ENCODE data around the gene CYFIP2.

DNA sequence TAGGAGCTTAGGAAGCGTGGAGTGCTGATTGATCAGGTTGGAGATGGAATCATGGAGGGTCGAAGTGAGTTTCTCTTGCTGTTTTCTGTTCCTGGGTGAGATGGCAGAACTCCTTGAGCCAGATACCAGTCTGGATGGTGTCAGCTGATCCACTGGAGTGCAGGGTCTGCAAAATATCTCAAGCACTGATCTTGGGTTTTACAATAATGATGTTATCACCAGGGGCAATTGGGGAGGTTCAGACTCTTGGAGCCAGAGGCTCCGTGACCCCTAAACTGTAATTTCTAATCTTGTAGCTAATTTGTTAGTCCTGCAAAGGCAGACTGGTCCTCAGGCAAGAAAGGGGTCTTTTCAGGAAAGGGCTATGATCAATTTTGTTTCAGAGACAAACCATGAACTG lies 114.1 kb downstream of the CYFIP2 start:
- TF ChIP-seq POLR2AphosphoS5 (IDR thresholded peaks at IDR 0.05; ENCODE audit: low read depth, low read length), result no peak
- no peak for TF ChIP-seq BRCA1 (IDR thresholded peaks at IDR 0.05; ENCODE audit: low read depth, low read length)
- TF ChIP-seq RBBP5 (IDR thresholded peaks at IDR 0.05; ENCODE audit: borderline replicate concordance, low read depth, low read length), result no peak
- TF ChIP-seq, protein P1, sequence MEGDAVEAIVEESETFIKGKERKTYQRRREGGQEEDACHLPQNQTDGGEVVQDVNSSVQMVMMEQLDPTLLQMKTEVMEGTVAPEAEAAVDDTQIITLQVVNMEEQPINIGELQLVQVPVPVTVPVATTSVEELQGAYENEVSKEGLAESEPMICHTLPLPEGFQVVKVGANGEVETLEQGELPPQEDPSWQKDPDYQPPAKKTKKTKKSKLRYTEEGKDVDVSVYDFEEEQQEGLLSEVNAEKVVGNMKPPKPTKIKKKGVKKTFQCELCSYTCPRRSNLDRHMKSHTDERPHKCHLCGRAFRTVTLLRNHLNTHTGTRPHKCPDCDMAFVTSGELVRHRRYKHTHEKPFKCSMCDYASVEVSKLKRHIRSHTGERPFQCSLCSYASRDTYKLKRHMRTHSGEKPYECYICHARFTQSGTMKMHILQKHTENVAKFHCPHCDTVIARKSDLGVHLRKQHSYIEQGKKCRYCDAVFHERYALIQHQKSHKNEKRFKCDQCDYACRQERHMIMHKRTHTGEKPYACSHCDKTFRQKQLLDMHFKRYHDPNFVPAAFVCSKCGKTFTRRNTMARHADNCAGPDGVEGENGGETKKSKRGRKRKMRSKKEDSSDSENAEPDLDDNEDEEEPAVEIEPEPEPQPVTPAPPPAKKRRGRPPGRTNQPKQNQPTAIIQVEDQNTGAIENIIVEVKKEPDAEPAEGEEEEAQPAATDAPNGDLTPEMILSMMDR (IDR thresholded peaks at IDR 0.05; ENCODE audit: control extremely low read depth in 1 of 3, insufficient read depth in 1 of 3, low read depth in 1 of 3, low read length in 3 of 3), result no peak
- no peak for TF ChIP-seq GABPA (IDR thresholded peaks at IDR 0.05; ENCODE audit: borderline replicate concordance, insufficient read depth, low read length)
- no peak for TF ChIP-seq CHD1 (IDR thresholded peaks at IDR 0.05; ENCODE audit: low read depth, low read length)
- TF ChIP-seq, protein P2, sequence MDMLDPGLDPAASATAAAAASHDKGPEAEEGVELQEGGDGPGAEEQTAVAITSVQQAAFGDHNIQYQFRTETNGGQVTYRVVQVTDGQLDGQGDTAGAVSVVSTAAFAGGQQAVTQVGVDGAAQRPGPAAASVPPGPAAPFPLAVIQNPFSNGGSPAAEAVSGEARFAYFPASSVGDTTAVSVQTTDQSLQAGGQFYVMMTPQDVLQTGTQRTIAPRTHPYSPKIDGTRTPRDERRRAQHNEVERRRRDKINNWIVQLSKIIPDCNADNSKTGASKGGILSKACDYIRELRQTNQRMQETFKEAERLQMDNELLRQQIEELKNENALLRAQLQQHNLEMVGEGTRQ (IDR thresholded peaks at IDR 0.05; ENCODE audit: low read length), result no peak
- no peak for TF ChIP-seq TCF12 (IDR thresholded peaks at IDR 0.05; ENCODE audit: low read depth, low read length)
- TF ChIP-seq RAD21 (IDR thresholded peaks at IDR 0.05 in 1 of 2, conservative IDR thresholded peaks at IDR 0.05 in 1 of 2; ENCODE audit: low read depth in 2 of 2, low read length in 2 of 2), result no peak
- no peak for TF ChIP-seq EZH2 (IDR thresholded peaks at IDR 0.05; ENCODE audit: low read depth, low read length, severe bottlenecking)
- TF ChIP-seq RXRA (IDR thresholded peaks at IDR 0.05; ENCODE audit: insufficient read depth, low read depth, low read length), result no peak
- TF ChIP-seq RFX5 (IDR thresholded peaks at IDR 0.05; ENCODE audit: borderline replicate concordance, low read depth, low read length), result no peak
- TF ChIP-seq SAP30 (IDR thresholded peaks at IDR 0.05; ENCODE audit: insufficient read depth, insufficient replicate concordance, low read length), result no peak

Measured in H1 (cell line).